GM19240 (cell line): ENCODE data around the gene SLC1A3.
A peak's percentile ranks its signal among the peaks of the same experiment; 100 is the strongest.
"Not testable (repeated sequence)": the region's sequence is repeated elsewhere in the genome, so short reads cannot be mapped to it uniquely, and the experiment has no call there.

ENCODE experiments used
- DNase-seq: peaks from one replicate; pipeline ENCODE4 v3.0.0; 2011; ENCODE audit warnings: low spot score; ENCODE audit not compliant: insufficient read length

SLC1A3 gene

DNA sequence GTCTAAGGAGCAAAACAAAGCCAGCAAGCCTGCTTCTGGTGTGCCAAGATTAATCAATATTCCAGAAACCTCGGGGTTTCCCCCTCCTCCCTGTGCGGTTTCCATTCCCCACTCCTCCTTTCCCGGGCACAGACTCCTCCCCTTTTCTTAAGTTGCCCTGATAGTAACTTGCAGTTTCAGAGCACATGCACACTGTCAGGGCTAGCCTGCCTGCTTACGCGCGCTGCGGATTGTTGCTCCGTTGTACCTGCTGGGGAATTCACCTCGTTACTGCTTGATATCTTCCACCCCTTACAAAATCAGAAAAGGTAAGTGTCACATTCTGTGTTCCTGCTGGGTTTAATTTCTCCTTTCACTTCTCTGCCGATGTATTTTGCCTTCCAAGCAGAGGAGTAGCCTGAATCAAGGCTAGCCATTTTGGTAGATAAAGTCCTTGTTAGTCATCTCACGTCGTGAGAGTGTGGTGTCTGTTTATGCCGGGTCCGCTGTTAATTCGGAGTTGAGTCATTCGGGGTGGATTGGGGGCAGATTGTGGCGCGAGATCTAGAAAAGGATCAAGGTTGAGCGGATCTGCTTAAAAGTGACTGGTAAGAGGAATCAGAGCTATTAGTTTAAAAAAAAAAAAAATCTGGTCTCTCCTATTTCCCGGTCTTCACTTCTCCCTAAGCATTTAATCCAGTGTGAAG, at the start of gene SLC1A3:
Gene SLC1A3 (plus strand): TSS at position 179 of the 686 bp plus-strand sequence. CDS start 1,818 bp downstream, outside the sequence.
- peak; percentile 23 for DNase-seq

DNA sequence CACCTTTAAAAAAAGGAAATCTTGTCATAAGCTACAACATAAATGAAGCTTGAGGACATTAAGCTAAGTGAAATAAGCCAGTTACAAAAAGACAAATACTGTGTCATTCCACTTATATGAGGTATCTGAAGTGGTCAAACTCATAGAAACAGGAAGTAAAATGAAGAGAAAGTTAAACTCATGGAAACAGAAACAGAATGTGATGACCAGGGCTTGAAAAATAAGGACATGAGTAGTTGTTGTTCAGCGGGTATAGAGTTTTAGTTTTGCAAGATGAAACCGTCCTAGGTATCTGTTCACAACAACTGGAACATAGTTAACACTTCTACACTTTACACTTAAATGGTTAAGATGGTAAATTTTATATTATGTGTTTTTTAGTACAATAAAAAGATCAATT, 47.8 kb upstream of the SLC1A3 start:
- no peak for DNase-seq

DNA sequence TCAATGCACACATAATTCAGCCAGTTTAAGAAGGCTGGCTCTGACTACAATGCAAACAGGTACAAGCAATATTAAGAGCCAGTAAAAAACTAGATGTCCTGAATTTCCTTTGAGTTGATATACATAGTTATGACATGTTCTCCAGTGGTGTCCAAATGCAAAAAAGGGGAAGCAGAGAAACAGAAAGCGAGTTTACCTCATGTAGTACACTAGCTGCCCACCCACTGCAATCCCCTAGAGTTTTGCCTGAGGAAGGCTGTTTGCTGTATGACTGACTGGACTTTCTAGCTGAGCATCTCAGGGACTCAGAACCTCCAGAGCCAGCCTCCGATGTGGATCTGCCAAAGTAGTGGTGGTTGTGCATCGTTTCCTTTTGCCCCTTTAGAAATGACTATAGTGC, 44.8 kb upstream of the SLC1A3 start:
- DNase-seq: no peak

DNA sequence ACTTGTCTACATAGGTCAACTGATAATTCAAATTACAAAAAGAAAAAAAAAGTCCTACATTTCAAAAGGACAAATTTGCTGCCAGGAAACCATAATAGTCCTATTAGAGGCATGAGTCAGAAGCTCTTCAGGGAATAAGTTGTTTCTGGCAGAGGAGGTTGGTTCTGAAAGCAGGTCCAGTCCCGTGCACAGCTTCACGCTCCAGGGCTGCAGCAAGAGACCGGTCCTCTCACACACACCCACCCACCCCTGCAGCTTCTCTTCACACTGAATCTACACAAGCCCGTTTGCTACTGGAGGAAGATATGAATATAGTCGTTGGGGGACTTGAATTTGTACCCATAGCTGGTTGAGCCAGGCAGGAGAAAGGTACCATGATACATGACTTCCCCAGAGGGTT, 36.9 kb upstream of the SLC1A3 start:
- no peak for DNase-seq

DNA sequence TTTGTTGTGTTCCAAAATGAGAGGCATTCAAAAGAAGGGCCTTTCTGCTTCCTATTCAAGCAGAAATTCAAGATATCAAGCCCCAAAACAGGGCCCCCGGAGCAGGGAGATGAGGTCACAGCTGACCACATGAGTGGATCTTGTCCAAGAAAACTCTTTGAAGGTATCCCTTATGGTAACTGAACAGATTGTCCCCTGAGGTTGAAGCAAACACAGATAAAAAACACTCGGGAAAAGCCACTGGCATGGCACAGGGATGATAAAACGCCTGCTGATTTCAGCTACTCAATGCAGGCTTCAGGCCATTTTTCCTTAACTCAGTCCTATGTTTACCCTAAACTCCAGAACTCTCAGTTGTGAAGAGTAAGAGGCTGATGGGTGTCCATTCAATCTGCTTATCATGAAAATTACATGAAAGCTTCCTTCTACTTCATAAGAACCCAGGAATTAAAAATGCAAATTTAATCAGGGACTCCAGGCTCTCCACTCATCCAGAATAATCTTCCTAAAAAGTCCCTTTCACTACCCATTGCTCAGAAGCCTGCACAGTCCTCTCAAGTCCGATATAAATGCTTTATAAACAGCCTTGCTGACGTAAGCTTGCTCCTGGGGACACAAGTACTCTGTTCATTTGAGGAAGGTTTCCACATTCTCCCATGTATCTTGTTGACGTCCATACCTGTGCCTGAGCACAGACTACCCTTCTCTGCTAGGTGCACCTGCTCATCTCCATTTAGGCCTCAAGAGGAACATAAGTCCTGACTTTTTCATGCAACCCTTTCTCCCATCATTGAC, 35.9 kb upstream of the SLC1A3 start:
- no peak for DNase-seq

DNA sequence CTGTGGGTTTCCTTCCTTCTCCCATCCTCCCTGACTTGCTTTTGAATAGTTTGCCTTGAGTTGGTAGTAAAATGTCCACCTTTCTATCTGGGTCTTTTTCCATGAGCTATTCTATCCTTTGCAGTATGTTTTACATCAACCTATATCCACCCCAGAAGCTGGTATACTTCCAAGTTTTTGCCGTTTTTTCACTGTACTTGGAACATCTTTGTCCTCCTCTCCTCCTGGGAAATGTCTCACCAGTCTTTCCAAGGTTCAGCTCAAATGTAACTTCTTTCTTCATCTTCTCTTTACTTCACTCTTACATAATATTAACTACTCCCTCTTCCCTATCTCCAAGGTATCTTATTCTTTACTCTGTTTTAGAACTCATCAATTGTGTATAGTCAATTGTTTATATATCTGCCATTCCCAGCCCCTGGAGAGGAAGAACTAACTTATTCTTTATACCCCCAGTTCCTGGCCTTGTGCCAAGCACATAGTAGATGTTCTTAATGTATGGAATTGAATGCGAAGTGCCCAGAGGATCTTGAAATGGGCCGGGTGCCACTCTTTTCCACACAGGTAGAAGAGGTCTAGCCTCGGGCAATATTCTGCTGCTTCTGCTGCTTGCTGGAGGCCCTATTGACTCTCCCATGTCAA, 34.9 kb upstream of the SLC1A3 start:
- no peak for DNase-seq

DNA sequence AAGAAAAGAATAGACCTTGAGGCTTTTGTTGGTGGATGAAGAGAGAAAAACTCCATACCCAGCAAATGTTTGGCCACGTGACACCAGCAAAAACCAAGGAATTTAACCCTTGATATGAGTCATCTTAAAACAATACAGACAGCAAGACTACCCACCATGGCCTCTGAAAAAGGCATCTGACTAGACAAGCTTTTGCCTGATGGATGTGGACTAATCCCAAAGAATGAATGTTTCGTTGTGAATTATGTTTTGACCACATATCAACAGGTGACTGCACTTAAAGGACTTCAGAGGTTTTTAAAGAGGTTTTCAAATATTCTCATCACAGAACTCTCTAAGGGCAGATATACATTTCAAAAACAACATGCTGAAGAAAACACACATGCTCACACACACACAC, 33.0 kb upstream of the SLC1A3 start:
- DNase-seq: no peak

DNA sequence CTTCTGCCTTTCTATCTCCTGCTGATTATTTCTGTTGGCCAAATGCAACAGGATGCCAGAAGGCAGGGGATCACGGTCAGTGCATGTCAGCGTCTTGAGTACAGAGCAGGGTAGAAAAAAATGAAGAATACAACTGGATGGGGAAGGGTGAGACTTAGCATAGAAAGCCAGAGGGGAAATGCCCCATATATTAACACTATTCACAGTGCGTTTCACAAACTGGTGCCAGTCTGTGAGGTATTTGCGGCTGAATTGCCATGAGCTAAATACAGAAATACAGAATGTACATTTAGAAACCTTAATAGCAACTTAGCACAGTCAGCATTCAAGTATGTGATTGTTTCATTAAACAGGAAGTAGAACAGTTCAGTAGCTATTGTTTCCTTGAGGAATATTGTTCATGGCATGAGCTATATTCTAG, 31.0 kb upstream of the SLC1A3 start:
- DNase-seq: no peak

DNA sequence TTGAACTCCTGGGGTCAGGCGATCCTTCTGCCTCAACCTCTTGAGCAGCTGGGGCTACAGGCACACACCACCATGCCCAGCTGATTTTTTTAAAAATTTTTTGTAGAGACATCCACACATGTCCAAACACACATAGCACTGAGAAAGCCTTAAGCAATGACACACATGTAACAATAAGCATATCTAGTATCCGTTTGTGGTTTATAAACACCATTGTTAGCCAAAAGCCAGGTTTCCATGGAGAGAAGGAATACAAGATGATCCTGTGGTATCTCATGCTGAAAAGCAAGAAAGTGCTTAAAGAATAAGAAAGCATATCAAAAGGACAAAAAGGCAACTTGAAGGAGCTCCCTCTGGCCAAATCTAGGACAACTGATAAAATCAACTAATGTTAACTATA, 29.7 kb upstream of the SLC1A3 start:
- DNase-seq: no peak

DNA sequence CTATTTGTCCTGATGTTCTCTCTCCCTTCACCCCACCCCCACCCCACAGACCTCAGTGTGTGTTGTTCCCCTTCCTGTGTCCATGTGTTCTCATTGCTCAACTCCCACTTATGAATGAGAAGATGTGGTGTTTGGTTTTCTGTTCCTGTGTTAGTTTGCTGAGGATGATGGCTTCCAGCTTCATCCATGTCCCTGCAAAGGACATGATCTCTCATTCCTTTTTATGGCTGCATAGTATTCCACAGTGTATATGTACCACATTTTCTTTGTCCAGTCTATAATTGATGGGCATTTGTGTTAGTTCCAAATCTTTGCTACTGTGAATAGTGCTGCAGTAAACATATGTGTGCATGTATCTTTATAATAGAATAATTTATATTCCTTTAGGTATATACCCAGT, 26.5 kb upstream of the SLC1A3 start:
- not testable (repeated sequence) for DNase-seq

DNA sequence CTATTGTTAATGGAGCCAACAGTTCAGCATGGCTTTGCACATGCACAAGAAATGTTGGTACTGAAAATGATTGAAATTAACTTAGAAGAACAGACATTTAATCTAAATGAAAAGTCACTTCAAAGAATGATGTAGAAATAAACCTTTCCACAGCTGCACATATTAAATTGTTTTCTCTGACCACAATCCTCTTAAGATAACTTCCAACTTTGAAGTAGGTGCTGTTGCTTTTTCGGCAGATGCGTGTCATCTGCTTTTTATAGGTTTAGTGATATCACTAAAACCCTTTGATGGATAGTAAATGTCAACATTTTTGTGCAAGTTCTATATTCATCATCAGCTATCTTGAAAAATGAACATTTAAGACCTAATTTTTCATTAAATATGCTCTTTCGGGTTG, 25.3 kb upstream of the SLC1A3 start:
- DNase-seq: no peak

DNA sequence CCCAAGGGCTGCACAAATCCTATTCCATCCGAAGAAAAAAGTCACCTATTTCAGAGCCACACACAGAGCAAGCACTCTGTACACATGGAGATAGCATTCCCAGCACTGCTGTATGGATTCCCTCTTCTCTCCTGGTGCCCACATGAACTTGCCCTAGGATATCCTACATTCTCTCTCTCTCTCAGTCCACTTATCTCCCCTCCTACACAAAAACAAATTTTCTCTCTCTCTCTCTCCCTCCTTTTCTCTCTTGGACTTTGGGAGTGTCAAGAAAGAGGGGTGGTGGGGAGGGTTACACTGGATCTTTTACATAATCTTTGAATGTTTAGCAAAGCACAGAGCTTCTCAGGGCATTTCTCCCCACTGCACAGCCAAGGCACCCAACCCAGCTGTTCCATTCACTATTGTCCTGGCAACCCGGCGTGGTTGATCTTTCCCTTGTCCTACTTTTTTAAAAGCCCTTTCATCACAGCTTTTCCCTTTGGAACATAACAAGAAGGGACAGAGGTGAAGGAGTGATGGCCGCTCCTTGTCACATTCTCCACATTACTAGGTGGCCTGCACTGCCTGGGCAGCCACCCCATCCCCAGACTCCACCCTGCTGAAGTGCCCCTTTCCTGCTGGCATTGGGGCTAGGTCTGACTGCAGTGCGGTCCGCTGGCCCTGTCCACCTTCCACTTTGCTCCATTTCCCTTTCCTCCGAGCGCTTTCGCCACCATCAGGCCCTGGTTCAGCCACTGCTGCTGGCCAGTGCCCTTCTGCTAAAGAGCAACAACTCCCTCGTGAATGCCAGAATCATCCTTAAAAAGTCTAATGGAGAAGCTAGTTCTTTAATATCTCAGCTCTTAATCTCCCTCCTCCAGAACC, 22.2 kb upstream of the SLC1A3 start:
- DNase-seq: no peak

DNA sequence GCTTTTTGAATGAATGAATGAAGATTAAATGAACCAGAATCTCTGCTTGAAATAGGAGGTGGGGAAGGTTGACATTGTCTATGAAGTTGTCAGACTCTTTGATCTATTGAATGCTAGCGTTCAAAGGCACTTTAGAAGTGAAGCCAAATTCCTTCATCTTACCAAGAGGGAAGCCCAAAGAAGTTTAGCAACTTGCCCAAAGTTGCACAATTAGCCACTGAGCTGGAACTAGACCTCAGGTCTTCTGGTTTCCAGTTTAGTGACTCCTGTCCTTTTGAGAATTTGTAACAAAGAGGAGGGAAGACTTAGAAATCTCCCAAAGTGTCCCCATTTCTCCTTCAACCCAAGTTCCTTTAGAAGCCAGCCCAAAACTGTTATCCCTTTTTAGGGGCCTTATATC, 20.7 kb upstream of the SLC1A3 start:
- DNase-seq: no peak

DNA sequence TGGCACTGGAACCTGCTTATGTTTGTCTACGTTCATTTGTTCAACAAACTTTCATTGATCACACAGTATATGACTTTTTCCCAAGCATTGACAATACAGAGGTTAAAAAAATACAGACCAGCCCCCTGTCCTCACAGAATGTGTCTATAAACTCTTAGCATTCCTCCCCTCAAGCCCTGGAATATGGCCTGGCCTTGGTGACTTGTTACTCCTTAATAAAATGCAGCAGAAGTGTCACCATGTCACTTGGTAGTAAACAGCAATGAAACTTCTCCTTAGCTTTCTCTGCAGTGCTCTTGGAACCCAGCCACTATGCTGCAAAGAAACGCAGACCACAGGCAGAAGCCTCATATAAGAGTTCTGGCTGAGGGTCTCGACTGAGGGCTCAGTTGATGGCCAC, 19.1 kb upstream of the SLC1A3 start:
- no peak for DNase-seq

DNA sequence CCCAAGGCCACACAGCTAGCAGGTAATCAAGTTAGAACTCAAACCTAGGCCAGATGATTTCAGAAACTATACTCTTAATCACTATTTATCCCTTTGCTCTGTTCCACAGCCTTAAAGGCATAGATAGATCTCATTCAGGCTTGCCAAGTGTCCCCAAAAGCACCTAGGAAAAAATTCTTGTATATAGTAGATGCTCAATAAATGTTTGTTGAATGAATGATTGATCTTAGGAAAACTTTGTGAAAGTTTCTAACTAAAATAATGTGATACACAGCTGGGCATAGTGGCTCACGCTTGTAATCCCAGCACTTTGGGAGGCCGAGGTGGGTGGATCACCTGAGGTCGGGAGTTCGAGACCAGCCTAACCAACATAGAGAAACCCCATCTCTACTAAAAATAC, 16.7 kb upstream of the SLC1A3 start:
- not testable (repeated sequence) for DNase-seq

DNA sequence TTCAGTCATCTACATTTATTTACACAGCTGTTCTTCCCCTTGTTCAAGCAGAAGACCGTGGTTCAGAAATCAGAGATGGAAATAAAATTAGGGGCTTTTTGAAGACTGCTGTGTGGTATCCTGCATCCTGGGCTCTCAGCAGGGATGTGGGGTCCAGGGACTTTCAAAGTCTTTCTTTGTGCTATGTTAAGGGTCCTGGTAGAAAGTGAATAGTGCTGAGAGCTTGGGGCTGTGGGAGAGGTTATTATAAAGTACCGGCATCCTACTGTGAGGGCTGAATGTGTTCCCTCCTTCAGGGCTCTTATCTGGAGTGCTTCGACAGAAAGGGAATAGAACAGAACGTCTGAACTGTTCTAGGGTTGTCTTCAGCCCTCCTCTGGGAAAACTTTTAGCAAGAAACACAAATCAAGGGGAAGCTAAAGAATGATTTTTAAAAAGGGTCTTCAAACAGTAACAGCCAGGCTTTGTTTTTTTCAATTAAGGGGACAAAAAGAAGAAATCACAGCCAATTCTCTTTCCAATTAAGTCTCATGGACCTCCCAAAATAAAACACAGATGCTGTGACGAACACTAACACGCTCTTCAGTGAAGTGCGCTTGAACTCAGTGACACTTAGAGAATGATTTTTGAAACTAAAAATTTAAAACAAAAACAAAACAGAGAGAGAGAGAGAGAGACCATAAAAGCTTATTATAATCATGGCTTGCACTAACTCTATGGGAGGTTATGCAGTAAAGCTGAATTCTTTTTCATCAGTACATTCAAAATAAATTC, 15.7 kb upstream of the SLC1A3 start:
- no peak for DNase-seq

DNA sequence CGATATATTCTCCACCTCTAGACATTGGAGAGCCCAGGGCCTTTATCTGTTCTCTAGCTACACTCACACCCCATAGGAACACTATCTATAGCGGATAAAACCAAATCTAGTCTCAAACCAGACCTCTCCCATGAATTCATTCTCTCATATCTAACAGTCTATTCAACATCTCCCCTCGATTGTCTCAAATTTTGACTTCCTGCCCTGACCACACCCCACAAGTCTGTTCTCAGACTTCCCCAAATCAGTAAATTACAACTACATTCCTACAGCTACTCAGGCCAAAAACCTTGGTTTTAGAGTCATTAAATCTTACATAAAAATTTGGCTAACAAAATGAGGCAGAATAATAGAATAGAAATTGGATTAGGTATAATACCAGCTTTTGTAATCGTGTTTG, 12.5 kb upstream of the SLC1A3 start:
- no peak for DNase-seq

DNA sequence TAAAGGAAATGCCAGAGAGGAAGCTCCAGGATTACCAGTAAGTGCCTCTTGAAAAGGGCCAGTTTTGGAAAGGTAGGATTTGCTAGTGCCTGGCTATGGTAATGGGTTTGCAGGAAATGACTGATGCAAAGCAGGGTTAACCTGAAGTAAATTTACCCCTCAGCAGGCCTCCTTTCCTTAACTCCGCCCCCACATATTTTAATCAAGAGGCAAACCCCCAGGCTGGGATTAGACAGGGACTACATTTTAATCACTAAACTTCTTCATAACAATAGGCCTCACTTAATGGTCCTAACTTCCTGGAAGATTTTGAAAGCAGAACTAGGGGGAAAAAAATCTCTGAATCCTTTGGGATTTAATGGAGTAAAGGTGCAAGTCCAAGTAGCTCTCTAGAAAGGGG, 10.2 kb upstream of the SLC1A3 start:
- no peak for DNase-seq

DNA sequence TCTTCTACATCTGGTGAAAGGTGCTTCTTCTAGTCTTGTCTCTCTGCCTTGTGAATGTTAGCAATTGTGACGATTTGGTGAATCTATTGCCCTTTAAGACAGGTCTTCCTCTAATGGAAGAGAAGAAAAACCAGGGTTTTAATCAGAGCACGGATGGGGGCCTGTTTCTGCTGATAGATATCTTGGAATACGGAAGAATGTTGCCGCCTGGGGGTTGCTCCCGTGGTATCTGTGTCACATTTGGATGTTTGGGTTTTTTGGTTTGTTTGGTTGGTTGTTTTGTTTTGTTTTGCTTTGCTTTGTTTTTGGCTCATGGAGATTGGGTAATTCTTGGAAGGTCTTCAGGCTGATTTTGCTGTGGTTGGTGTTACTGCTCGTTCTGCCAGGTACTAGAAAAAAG, 9.7 kb upstream of the SLC1A3 start:
- no peak for DNase-seq

DNA sequence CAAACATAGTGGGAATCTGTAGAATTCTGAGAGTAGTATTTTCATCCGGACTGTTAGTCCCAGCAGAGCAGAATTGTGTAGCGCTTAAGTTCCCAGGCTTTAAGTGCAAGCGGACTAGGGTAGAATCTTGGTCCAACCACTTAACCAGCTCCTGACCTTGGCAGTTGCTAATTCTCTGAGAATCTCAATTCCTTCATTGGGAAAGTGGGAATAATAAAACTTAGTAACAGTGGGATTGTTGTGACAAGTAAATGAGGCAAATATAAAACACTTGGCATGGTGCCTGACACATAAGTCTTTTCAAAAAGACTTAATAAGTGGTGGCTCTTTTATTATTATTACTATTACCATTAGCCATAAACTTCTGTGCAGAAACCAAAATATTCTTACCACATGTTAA, 8.4 kb upstream of the SLC1A3 start:
- no peak for DNase-seq
